Activated T-helper 1 cell treated with anti-CD3 and anti-CD28 coated beads, Interleukin-12 subunit alpha, Interleukin-12 subunit beta, Interleukin-2, Interleukin-4 antibody, amounts not matched to agents 30 ng/mL and 10 ng/mL and 1 ng/mL, durations not matched to agents 14 hours and 24 hours and 36 hours (primary cell): ENCODE results near the gene IL1RAPL2. TPM values are rescaled to one million over a fixed set of nuclear protein-coding genes. Genes with fewer than 3 reads are reported as not detected.
"Not testable (repeated sequence)": the region's sequence is repeated elsewhere in the genome, so short reads cannot be mapped to it uniquely, and the experiment has no call there.

Experiments used
- DNase-seq: peaks from one replicate; pipeline ENCODE4 v3.0.0; 2021; ENCODE audit warnings: low spot score
- H3K27ac Mint-ChIP-seq: one replicate; pipeline ENCODE4 v1.8.0; 2021; ENCODE audit warnings: mild to moderate bottlenecking, mixed read lengths
- H3K27me3 Mint-ChIP-seq: one replicate; pipeline ENCODE4 v1.8.0; 2022; ENCODE audit warnings: mild to moderate bottlenecking, moderate library complexity, mixed read lengths; ENCODE audit not compliant: insufficient read depth
- H3K36me3 Mint-ChIP-seq: one replicate; pipeline ENCODE4 v1.8.0; 2021; ENCODE audit warnings: low read depth, mixed read lengths
- H3K4me1 Mint-ChIP-seq: one replicate; pipeline ENCODE4 v1.8.0; 2021; ENCODE audit warnings: low read depth, mixed read lengths
- H3K4me3 Mint-ChIP-seq: one replicate; pipeline ENCODE4 v1.8.0; 2021; ENCODE audit warnings: mild to moderate bottlenecking, moderate library complexity, mixed read lengths
- H3K9me3 Mint-ChIP-seq: one replicate; pipeline ENCODE4 v1.8.0; 2021; ENCODE audit warnings: mixed read lengths
- intact Hi-C: fragments of 100-400 bp; cut with micrococcal nuclease; formaldehyde crosslinking; loops from one replicate; pipeline ENCODE4 v1.15.1; 2024
- total RNA-seq: library from RNA; stranded (reverse); gene quantifications from 2 replicates; pipeline ENCODE4 v1.2.3, GENCODE V29; 2022

IL1RAPL2 gene
- total RNA-seq, 1 donor from 2014 or later: not detected

GRCh38 chrX:104806346-104806745 is 240.3 kb downstream of the IL1RAPL2 start:
- DNase-seq: no peak
- Mint-ChIP-seq H3K9me3 (no peaks in the 10 kb centered on the region), H3K4me1 (no peaks in the 10 kb centered on the region), H3K4me3 (no peak overlapping the region), H3K36me3 (no peaks in the 10 kb centered on the region), H3K27me3 (no peaks in the 10 kb centered on the region), H3K27ac (no peak overlapping the region)
- intact Hi-C loops: no loop called here

GRCh38 chrX:104833401-104833800 is 267.4 kb downstream of the IL1RAPL2 start:
- no peaks in the 10 kb centered on the region for H3K36me3 Mint-ChIP-seq
- intact Hi-C loops: no loop called here
- DNase-seq: no peak
- no peak overlapping the region for H3K27ac Mint-ChIP-seq
- H3K9me3 Mint-ChIP-seq: no peaks in the 10 kb centered on the region
- no peak overlapping the region for H3K4me3 Mint-ChIP-seq
- H3K4me1 Mint-ChIP-seq: no peaks in the 10 kb centered on the region
- peaks cover 2% of the 10 kb centered on the region for H3K27me3 Mint-ChIP-seq

- DNase-seq: no peak
- Mint-ChIP-seq H3K4me1 (no peaks in the 10 kb centered on the region), H3K4me3 (no peak overlapping the region), H3K36me3 (no peaks in the 10 kb centered on the region), H3K9me3 (peaks cover 7% of the 10 kb centered on the region), H3K27ac (no peak overlapping the region), H3K27me3 (peaks cover under 1% of the 10 kb centered on the region)
- intact Hi-C loops: no loop called here
Observed at GRCh38 chrX:104842646-104843045, 276.6 kb downstream of the IL1RAPL2 start.

GRCh38 chrX:104852241-104852640 is 286.2 kb downstream of the IL1RAPL2 start:
- no peaks in the 10 kb centered on the region for H3K27me3 Mint-ChIP-seq
- H3K4me1 Mint-ChIP-seq: peaks cover 7% of the 10 kb centered on the region
- H3K27ac Mint-ChIP-seq: no peak overlapping the region
- no peaks in the 10 kb centered on the region for H3K9me3 Mint-ChIP-seq
- intact Hi-C loops: no loop called here
- H3K4me3 Mint-ChIP-seq: no peak overlapping the region
- DNase-seq: no peak
- H3K36me3 Mint-ChIP-seq: no peaks in the 10 kb centered on the region

GRCh38 chrX:104854188-104854587 is 288.2 kb downstream of the IL1RAPL2 start:
- Mint-ChIP-seq H3K9me3 (no peaks in the 10 kb centered on the region), H3K4me1 (peaks cover 7% of the 10 kb centered on the region), H3K27ac (no peak overlapping the region), H3K27me3 (peaks cover 1% of the 10 kb centered on the region), H3K36me3 (no peaks in the 10 kb centered on the region), H3K4me3 (no peak overlapping the region)
- DNase-seq: no peak
- intact Hi-C loops: no loop called here

GRCh38 chrX:104854790-104855340 is 288.9 kb downstream of the IL1RAPL2 start:
- H3K9me3 Mint-ChIP-seq: no peaks in the 10 kb centered on the region
- intact Hi-C loops: no loop called here
- H3K27ac Mint-ChIP-seq: no peak overlapping the region
- no peak for DNase-seq
- H3K27me3 Mint-ChIP-seq: peaks cover 1% of the 10 kb centered on the region
- H3K36me3 Mint-ChIP-seq: no peaks in the 10 kb centered on the region
- peaks cover 7% of the 10 kb centered on the region for H3K4me1 Mint-ChIP-seq
- no peak overlapping the region for H3K4me3 Mint-ChIP-seq

- peaks cover 1% of the 10 kb centered on the region for H3K27me3 Mint-ChIP-seq
- DNase-seq: no peak
- no peak overlapping the region for H3K27ac Mint-ChIP-seq
- no peaks in the 10 kb centered on the region for H3K36me3 Mint-ChIP-seq
- no peak overlapping the region for H3K4me3 Mint-ChIP-seq
- H3K9me3 Mint-ChIP-seq: no peaks in the 10 kb centered on the region
- H3K4me1 Mint-ChIP-seq: no peaks in the 10 kb centered on the region
- intact Hi-C loops: no loop called here
Observed at GRCh38 chrX:104863466-104863865, 297.5 kb downstream of the IL1RAPL2 start.

- DNase-seq: no peak
- Mint-ChIP-seq H3K4me1 (no peaks in the 10 kb centered on the region), H3K27ac (no peak overlapping the region), H3K4me3 (no peak overlapping the region), H3K27me3 (no peaks in the 10 kb centered on the region), H3K9me3 (no peaks in the 10 kb centered on the region), H3K36me3 (no peaks in the 10 kb centered on the region)
- intact Hi-C loops: no loop called here
Observed at GRCh38 chrX:104864296-104864695, 298.3 kb downstream of the IL1RAPL2 start.

- intact Hi-C loops: no loop called here
- Mint-ChIP-seq H3K4me3 (no peak overlapping the region), H3K36me3 (no peaks in the 10 kb centered on the region), H3K27me3 (peaks cover 1% of the 10 kb centered on the region), H3K4me1 (no peaks in the 10 kb centered on the region), H3K9me3 (no peaks in the 10 kb centered on the region), H3K27ac (no peak overlapping the region)
- no peak for DNase-seq
Observed at GRCh38 chrX:104877504-104877903, 311.5 kb downstream of the IL1RAPL2 start.

- no peaks in the 10 kb centered on the region for H3K36me3 Mint-ChIP-seq
- intact Hi-C loops: no loop called here
- no peaks in the 10 kb centered on the region for H3K4me1 Mint-ChIP-seq
- no peak overlapping the region for H3K4me3 Mint-ChIP-seq
- H3K9me3 Mint-ChIP-seq: no peaks in the 10 kb centered on the region
- no peak for DNase-seq
- H3K27me3 Mint-ChIP-seq: no peaks in the 10 kb centered on the region
- no peak overlapping the region for H3K27ac Mint-ChIP-seq
Observed at GRCh38 chrX:104902070-104902469, 336.1 kb downstream of the IL1RAPL2 start.

GRCh38 chrX:104909694-104910093 is 343.7 kb downstream of the IL1RAPL2 start:
- DNase-seq, intact Hi-C loops: not testable (repeated sequence)

GRCh38 chrX:104913348-104913747 is 347.3 kb downstream of the IL1RAPL2 start:
- H3K4me3 Mint-ChIP-seq: no peak overlapping the region
- DNase-seq: no peak
- H3K36me3 Mint-ChIP-seq: no peaks in the 10 kb centered on the region
- H3K27ac Mint-ChIP-seq: no peak overlapping the region
- no peaks in the 10 kb centered on the region for H3K4me1 Mint-ChIP-seq
- no peaks in the 10 kb centered on the region for H3K9me3 Mint-ChIP-seq
- H3K27me3 Mint-ChIP-seq: no peaks in the 10 kb centered on the region
- intact Hi-C loops: no loop called here

More at GRCh38 chrX:104909694-104910093, 343.7 kb downstream of the IL1RAPL2 start:
- not testable (repeated sequence) for H3K36me3 Mint-ChIP-seq, H3K4me1 Mint-ChIP-seq, H3K27ac Mint-ChIP-seq, H3K27me3 Mint-ChIP-seq, H3K9me3 Mint-ChIP-seq
- H3K4me3 Mint-ChIP-seq: peak overlapping the region; percentile 45

GRCh38 chrX:104914686-104915085 is 348.7 kb downstream of the IL1RAPL2 start:
- intact Hi-C loops, H3K27me3 Mint-ChIP-seq, DNase-seq: not testable (repeated sequence)

GRCh38 chrX:104918122-104918521 is 352.1 kb downstream of the IL1RAPL2 start:
- no peaks in the 10 kb centered on the region for H3K9me3 Mint-ChIP-seq
- H3K4me1 Mint-ChIP-seq: no peaks in the 10 kb centered on the region
- H3K4me3 Mint-ChIP-seq: no peak overlapping the region
- H3K27me3 Mint-ChIP-seq: no peaks in the 10 kb centered on the region
- DNase-seq: no peak
- H3K36me3 Mint-ChIP-seq: no peaks in the 10 kb centered on the region
- intact Hi-C loops: no loop called here
- H3K27ac Mint-ChIP-seq: no peak overlapping the region

More at GRCh38 chrX:104914686-104915085, 348.7 kb downstream of the IL1RAPL2 start:
- H3K27ac Mint-ChIP-seq, H3K4me1 Mint-ChIP-seq, H3K36me3 Mint-ChIP-seq, H3K4me3 Mint-ChIP-seq, H3K9me3 Mint-ChIP-seq: not testable (repeated sequence)
